Stimulated activated naive CD8-positive, alpha-beta T cell treated with anti-CD3 and anti-CD28 coated beads, Interleukin-15, Interleukin-2, amounts not matched to agents 100 U/mL and 50 U/mL, for 24 hours (primary cell): Measurements from ENCODE around the gene NPDC1.

ENCODE experiments used
- ATAC-seq: fragments of 150-1000 bp; cut with Tn5 transposase; one replicate; pipeline ENCODE4 v1.10.0; 2021
- DNase-seq: peaks from one replicate; pipeline ENCODE4 v3.0.0; 2021

The NPDC1 gene

DNA sequence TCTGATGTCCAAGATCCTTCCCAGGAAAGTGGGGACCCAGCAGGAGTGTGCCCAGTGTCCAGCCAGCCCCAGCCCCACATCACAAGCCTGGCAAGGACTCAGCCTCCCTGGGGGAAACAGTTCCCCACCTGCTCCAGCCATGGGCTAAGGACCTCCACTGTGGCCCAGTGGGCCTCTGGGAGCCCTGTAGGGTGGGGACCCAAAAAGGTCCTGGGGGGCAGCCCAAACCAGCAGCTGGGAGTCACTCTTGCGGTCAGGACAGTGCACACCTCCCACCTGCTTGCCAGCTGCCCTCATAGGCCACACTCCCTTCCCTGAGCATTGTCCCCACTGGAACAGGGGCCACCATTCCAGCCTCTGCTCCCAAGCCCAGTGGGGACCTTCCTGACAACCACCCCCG, 19.6 kb downstream of the NPDC1 start:
- ATAC-seq (no peak), DNase-seq (no peak)

DNA sequence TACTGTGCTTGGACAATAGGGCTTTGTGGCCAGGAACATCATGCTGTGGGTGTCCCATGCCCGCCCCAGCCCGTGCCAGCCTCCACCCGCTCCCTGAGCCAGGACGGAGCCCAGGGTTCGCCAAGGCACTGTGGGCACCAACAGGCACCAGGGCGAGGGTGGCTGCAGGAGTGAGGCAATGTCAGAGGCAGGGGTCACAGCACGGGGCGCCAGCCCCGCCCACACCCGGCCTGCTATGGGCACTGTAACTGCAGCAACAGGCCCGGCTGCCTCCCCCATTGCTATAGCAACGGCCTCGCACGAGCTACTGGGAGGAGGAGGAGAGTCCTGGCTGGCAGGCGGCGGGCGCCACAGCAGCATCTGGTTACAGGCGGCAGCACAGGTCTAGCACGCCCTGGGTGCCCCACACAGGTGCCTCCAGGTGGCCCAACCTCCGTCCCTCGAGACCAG, 20.4 kb downstream of the NPDC1 start:
- DNase-seq: no peak
- no peak for ATAC-seq

- ATAC-seq (no peak), DNase-seq (no peak)
These were observed 22.4 kb downstream of the NPDC1 start for GRCh38 chr9:137023583-137023991.

DNA sequence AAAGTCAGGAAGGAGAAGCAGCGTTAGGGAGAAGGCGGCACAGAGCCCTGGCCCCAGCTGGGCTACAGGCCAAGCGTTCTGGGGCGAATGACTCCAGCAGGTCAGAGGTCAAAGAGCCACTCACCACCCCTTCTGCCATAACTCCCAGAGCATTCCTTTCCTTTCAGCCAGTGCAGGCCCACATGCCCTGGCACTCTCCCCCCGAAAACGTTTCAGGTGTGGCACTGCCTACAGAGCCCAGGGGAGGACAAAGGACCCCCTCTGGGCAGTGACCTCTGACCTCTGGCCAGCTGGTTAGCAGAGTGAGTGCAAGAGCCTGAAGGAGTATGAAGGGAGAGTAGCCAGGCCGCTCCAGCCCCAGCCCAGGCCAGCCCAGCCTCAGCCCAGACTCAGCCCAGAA, 22.8 kb downstream of the NPDC1 start:
- no peak for DNase-seq

DNA sequence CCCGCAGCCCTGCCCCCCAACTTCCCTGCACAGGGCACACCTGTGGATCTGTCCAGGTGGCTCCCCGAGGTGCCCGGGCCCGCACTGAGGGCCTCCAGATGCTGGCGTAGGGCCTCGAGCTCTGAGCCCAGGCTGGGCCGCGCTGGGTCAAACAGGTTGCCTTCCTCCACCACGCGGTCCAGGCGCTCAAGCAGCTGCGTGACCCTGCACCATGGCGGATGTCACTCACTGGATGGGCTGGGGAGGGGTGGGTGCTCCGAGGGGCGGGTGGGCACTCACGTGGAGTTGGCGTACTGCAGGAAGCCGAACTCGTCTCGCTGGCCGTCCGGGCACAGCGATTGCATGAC, 23.3 kb downstream of the NPDC1 start:
- DNase-seq (no peak), ATAC-seq (no peak)

More for the DNA sequence above, 22.8 kb downstream of the NPDC1 start:
- ATAC-seq: no peak

DNA sequence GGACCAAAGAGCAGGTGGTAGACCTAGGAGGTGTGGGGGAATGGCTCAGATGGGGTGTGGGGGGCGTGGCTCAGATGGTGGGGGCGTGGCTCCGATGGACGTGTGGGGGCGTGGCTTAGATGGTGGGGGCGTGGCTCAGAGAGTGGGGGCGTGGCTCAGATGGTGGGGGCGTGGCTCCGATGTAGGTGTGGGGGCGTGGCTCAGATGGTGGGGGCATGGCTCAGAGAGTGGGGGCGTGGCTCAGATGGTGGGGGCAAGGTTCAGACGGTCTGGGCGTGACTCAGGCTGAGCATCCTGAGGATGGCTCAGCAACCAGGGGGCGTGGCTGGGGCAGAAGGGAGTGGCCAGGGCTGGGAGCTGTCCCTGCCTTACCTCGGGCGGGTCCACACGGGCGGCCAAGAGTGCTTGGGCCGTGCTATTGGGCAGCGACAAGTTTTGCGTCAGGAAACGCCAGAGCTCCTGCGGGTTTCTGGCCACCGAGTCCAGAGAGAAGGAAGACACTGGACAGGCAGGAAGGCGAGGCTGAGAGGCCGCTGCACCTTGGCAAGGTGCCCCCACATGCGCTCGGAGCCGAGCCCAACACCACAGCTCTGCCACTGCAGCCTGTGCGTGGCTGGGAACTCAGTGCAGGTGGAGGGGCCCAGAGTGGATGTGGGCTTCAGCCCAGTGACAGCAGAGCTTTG, 23.9 kb downstream of the NPDC1 start:
- DNase-seq (peak; percentile 81), ATAC-seq (peak; percentile 78)

GRCh38 chr9:137021568-137021978, 24.4 kb downstream of the NPDC1 start:
- DNase-seq (no peak), ATAC-seq (no peak)

GRCh38 chr9:137020771-137021567, 25.0 kb downstream of the NPDC1 start:
- DNase-seq: no peak
- ATAC-seq: no peak

GRCh38 chr9:137019891-137020683, 25.9 kb downstream of the NPDC1 start:
- ATAC-seq (no peak), DNase-seq (no peak)

- no peak for ATAC-seq
These were observed 27.0 kb downstream of the NPDC1 start for GRCh38 chr9:137018761-137019559.

GRCh38 chr9:137017791-137018497, 28.0 kb downstream of the NPDC1 start:
- DNase-seq (no peak), ATAC-seq (no peak)

More at GRCh38 chr9:137018761-137019559, 27.0 kb downstream of the NPDC1 start:
- DNase-seq: no peak

DNA sequence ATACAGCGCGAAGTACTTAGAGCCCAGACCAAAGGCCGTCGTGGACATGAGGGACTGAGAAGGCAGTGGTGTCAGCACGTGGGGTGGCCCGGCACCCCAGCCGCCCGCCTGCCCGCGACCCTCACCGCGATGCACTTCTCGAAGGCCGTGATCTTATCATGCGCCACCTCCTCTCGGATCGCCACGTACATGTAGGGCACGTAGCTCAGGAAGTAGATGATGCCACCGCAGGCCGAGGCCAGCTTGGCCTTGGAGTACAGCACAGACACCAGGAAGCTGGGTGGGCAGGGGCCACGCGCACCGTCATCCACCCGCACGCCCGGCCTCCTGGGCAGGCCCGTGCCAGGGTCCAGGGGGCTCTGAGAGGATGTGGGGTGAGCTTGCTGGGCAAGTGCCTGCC, 28.9 kb downstream of the NPDC1 start:
- no peak for ATAC-seq

DNA sequence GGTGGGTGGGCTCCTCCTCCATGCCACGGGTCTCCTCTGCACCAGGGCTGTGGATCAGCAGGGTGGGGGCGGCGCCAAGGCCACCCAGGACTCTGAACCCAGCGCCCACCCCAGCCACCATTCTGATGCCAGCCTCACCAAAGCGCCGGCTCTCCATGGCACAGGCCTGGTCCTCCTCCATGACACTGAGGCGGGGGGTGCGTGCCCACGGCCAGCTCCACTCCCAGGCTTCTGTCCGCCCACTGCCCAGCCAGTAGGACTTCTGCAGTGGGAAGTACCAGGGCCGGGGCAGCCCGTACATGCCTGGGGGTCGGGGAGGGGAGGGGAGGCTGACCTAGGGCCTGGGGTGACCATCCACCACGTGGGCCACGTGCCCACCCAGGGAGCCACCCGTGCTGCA, 29.5 kb downstream of the NPDC1 start:
- ATAC-seq (no peak), DNase-seq (no peak)

More for the DNA sequence above, 28.9 kb downstream of the NPDC1 start:
- DNase-seq: no peak

DNA sequence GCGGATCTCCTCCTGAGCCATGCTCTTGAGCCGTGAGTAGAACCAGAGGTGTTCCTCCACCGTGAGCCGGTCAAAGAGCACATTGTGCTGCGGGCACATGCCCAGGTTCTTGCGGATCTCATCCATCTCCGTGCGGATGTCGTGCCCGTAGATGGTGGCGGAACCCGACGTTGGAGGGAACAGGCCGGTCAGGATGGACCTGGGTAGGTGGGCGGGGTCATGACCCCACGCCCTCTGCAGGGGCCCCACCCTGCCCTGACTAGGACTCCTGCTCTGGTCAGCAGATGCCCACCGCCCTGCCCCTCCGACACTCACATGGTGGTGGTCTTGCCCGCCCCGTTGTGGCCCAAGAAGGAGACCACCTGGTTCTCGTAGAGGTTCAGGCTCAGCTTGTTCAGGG, 30.0 kb downstream of the NPDC1 start:
- DNase-seq (no peak), ATAC-seq (no peak)

DNA sequence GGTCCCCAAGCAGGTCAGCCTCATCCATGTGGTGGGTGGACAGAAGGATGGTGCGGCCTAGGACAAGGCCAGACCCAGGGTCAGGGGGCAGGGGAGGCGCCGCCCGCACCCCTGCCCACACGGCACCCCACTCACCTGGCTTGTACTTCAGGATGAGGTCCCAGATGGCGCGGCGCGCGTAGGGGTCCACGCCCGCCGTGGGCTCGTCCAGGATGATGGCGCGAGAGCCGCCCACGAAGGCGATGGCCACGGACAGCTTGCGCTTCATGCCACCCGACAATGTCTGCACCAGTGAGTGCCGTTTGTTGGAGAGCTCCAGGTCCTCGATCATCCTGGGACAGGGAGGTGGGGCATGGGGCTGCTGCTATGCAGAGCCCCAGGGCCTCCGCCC, 30.4 kb downstream of the NPDC1 start:
- no peak for ATAC-seq

DNA sequence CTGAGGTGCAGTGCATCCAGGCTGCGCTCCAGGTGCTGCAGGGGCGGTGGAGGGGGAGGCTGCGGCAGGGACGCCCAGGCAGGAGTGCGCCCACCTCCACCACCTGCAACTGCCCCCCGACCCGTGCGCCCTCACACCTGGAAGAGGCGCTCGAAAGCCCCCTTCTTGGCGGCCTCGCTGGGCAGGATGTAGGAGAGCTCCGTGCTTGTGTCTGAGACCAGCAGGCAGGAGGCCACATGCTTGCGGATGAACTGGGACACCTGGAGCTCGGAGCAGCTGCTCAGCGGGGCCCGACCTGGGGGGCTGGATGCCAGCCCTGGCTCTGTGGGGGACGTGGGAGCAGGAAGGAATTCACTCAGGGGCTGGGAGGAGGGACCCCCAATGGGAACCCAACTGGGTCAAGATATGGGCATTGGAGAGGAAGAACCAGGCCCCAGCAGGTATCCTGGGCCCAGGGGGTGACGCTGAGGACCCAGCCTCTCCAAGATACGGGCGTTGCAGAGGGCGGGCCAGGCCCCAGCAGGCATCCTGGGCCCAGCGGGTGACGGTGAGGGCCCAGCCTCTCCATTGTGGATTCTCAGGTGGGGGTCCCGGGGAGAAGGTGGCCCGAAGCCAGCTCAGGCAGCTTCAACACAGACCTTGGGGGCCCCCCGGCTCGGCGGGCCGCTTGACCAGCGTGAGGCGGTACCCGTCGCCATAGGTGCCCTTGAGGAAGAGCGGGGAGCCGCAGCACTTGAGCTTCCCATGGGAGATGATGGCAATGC, 31.0 kb downstream of the NPDC1 start:
- DNase-seq (no peak), ATAC-seq (no peak)

More for the DNA sequence above, 30.4 kb downstream of the NPDC1 start:
- DNase-seq: no peak

DNA sequence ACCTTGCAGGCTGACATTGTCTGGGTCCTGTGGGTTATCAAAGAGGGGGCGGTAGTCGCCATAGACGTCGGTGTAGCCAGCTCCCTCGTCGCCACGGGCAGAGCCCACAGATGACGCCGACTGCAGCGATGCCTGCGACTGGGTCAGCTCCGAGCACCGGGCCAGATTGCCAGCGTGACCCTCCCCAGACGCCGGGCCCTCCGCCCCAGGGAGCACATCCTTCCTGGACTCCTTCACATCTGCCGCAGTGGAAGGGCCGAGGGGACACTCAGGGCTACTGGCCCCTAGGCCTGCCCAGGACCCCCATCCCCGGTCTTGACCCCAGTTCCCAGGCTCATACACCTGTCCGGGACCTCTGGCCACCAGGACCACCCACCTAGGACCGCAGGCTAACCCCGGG, 31.8 kb downstream of the NPDC1 start:
- ATAC-seq (no peak), DNase-seq (no peak)

DNA sequence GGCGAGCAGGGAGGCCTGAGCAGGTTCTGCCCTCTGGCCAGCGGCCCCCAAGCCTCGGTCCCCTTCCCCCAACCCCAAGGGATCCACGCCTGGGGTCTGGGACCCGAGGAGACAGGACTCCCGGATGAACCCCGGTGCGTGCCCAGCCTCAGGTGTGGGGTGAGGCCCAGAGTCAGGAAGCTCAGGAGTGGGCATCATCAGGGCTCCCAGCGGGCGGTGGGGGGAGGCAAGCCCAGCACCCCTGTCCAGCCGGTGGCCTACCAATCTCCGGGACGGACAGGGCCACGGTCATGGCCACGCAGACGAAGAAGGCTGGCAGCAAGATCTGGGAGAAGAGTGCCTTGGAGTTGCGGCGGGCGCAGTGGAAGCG, 32.4 kb downstream of the NPDC1 start:
- DNase-seq (no peak), ATAC-seq (no peak)

DNA sequence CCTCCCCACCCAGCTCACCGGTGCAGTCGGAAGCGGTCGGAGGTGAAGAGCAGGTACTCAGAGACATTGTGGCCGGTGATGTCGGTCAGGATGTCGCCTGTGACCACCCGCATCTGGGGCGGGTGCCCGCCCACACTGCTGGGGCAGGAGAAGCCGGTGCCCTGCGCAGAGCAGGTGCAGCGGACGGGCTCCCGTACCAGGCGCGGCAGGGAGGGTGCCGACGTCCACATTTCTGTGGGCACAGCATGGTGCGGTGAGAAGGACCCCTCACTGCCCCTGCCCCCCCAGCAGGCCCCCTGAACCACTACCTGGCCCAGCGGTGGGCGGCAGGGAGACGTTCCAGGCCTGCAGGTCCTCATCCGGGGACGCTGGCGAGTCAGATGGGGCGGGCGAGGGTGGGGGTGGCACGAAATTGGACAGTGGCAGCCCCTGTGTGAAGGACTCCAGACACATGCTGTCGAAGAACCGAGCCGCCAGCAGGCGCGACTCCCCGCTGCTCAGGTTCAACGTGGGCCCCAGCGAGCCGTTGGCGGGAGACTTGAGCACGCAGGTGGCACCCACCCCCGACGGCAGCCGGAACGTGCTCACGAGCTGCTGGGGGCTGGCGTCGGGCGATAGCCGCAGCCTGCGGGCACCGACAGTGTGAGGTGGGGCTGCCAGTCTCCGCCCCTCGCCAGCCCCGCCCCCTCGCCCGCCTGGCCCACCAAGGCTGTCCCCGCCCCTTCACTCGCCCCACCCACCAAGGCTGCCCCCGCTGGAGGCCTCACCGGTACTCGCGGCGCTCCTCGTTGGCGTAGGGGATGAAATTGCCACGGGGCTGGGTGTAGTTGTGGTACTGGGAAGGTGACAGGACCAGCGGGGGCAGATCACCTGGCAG, 33.0 kb downstream of the NPDC1 start:
- DNase-seq: no peak
- ATAC-seq: no peak
